SK-N-SH treated with all-trans-retinoic acid at 6 μM for 48 hours (cell line): Measurements from ENCODE around the gene TRPM7.
"Not testable (repeated sequence)": the region's sequence is repeated elsewhere in the genome, so short reads cannot be mapped to it uniquely, and the experiment has no call there.

Source experiments
- ATAC-seq: fragments of 200-7000 bp; cut with Tn5 transposase; 3 replicates; pipeline ENCODE4 v1.9.1; 2020; ENCODE audit warnings: mild to moderate bottlenecking, moderate library complexity
- BACH2 ChIP-seq: fragments of 250-450 bp; sonication (Bioruptor Pico); IDR thresholded peaks from 2 replicates; pipeline ENCODE4 v1.9.0; 2021; ENCODE audit warnings: mild to moderate bottlenecking, borderline replicate concordance
- CREB5 ChIP-seq: fragments of 250-450 bp; sonication (Bioruptor Pico); IDR thresholded peaks from 2 replicates; pipeline ENCODE4 v1.5.1; 2020; ENCODE audit warnings: low read depth, mild to moderate bottlenecking, moderate library complexity
- CSRNP3 ChIP-seq: fragments of 250-450 bp; sonication (Bioruptor Pico); IDR thresholded peaks from 2 replicates; pipeline ENCODE4 v1.5.1; 2021; ENCODE audit warnings: mild to moderate bottlenecking, moderate library complexity
- ESRRG ChIP-seq: fragments of 250-450 bp; sonication (Bioruptor Pico); IDR thresholded peaks from 2 replicates; pipeline ENCODE4 v1.6.1; 2021; ENCODE audit warnings: mild to moderate bottlenecking
- GLIS3 ChIP-seq: fragments of 250-450 bp; sonication (Bioruptor Pico); IDR thresholded peaks from 2 replicates; pipeline ENCODE4 v1.5.0; 2020; ENCODE audit warnings: mild to moderate bottlenecking, moderate library complexity
- ISL1 ChIP-seq: fragments of 250-450 bp; sonication (Bioruptor Pico); IDR thresholded peaks from 2 replicates; pipeline ENCODE4 v2.1.2; 2022; ENCODE audit warnings: mild to moderate bottlenecking, moderate library complexity
- OSR1 ChIP-seq: fragments of 250-450 bp; sonication (Bioruptor Pico); IDR thresholded peaks from 2 replicates; pipeline ENCODE4 v1.8.0; 2022; ENCODE audit warnings: moderate library complexity, mild to moderate bottlenecking, inconsistent platforms
- PATZ1 ChIP-seq: fragments of 250-450 bp; sonication (Bioruptor Pico); IDR thresholded peaks from 2 replicates; pipeline ENCODE4 v1.8.0; 2020; ENCODE audit warnings: mild to moderate bottlenecking, moderate library complexity, borderline replicate concordance
- POU6F1 ChIP-seq: fragments of 250-450 bp; sonication (Bioruptor Pico); IDR thresholded peaks from 2 replicates; pipeline ENCODE4 v1.8.0; 2021; ENCODE audit warnings: low read depth, mild to moderate bottlenecking, moderate library complexity, borderline replicate concordance
- RARB ChIP-seq: fragments of 250-450 bp; sonication (Bioruptor Pico); IDR thresholded peaks from 2 replicates; pipeline ENCODE4 v1.8.0; 2021; ENCODE audit warnings: mild to moderate bottlenecking, moderate library complexity
- SNAI2 ChIP-seq: fragments of 250-450 bp; sonication (Bioruptor Pico); IDR thresholded peaks from 2 replicates; pipeline ENCODE4 v1.5.0; 2020; ENCODE audit warnings: mild to moderate bottlenecking, moderate library complexity
- TCF4 ChIP-seq: fragments of 250-450 bp; sonication (Bioruptor Pico); IDR thresholded peaks from 2 replicates; pipeline ENCODE4 v1.8.0; 2021; ENCODE audit warnings: mild to moderate bottlenecking, moderate library complexity, borderline replicate concordance
- TOX ChIP-seq: fragments of 250-450 bp; sonication (Bioruptor Pico); IDR thresholded peaks from 2 replicates; pipeline ENCODE4 v1.8.0; 2021; ENCODE audit warnings: mild to moderate bottlenecking, moderate library complexity, borderline replicate concordance
- TSHZ2 ChIP-seq: fragments of 250-450 bp; sonication (Bioruptor Pico); IDR thresholded peaks from 2 replicates; pipeline ENCODE4 v1.5.0; 2020; ENCODE audit warnings: mild to moderate bottlenecking, moderate library complexity
- ZC3H10 ChIP-seq: fragments of 250-450 bp; sonication (Bioruptor Pico); IDR thresholded peaks from 2 replicates; pipeline ENCODE4 v1.5.1; 2021; ENCODE audit warnings: mild to moderate bottlenecking, moderate library complexity
- ZFP3 ChIP-seq: fragments of 250-450 bp; sonication (Bioruptor Pico); IDR thresholded peaks from 2 replicates; pipeline ENCODE4 v1.5.0; 2020; ENCODE audit warnings: mild to moderate bottlenecking, moderate library complexity
- ZFP30 ChIP-seq: fragments of 450-650 bp; formaldehyde crosslinking; IDR thresholded peaks from 2 replicates; pipeline ENCODE4 v1.5.0; 2022; ENCODE audit warnings: mild to moderate bottlenecking, moderate library complexity
- ZNF565 ChIP-seq: fragments of 450-650 bp; formaldehyde crosslinking; conservative IDR thresholded peaks from 2 replicates; pipeline ENCODE4 v1.5.0; 2020; ENCODE audit warnings: low read depth, mild to moderate bottlenecking, moderate library complexity
- ZNF70 ChIP-seq: fragments of 450-650 bp; formaldehyde crosslinking; IDR thresholded peaks from 2 replicates; pipeline ENCODE4 v1.5.0; 2020; ENCODE audit warnings: mild to moderate bottlenecking, moderate library complexity
- ZNF8 ChIP-seq: fragments of 450-650 bp; formaldehyde crosslinking; IDR thresholded peaks from 2 replicates; pipeline ENCODE4 v1.5.0; 2020; ENCODE audit warnings: mild to moderate bottlenecking, moderate library complexity

The TRPM7 gene

GRCh38 chr15:50698101-50698500 is 11.5 kb upstream of the TRPM7 start:
- no peak for ATAC-seq
- TF ChIP-seq PATZ1 (CRISPR knock-in tag): no peak
- no peak for TF ChIP-seq POU6F1 (CRISPR knock-in tag)
- no peak for TF ChIP-seq TSHZ2 (CRISPR knock-in tag)
- TF ChIP-seq SNAI2 (CRISPR knock-in tag): no peak
- no peak for TF ChIP-seq ZNF8
- TF ChIP-seq ZFP3 (CRISPR knock-in tag): no peak
- TF ChIP-seq ISL1 (CRISPR knock-in tag): no peak
- TF ChIP-seq RARB: no peak
- no peak for TF ChIP-seq ZFP30 (CRISPR knock-in tag)
- no peak for TF ChIP-seq ESRRG (CRISPR knock-in tag)
- no peak for TF ChIP-seq ZNF565 (CRISPR knock-in tag)
- TF ChIP-seq OSR1: no peak
- no peak for TF ChIP-seq GLIS3 (CRISPR knock-in tag)
- TF ChIP-seq CSRNP3 (CRISPR knock-in tag): no peak
- TF ChIP-seq ZC3H10 (CRISPR knock-in tag): no peak
- no peak for TF ChIP-seq ZNF70 (CRISPR knock-in tag)
- no peak for TF ChIP-seq TCF4
- TF ChIP-seq TOX (CRISPR knock-in tag): no peak
- no peak for TF ChIP-seq CREB5 (CRISPR knock-in tag)
- no peak for TF ChIP-seq BACH2 (CRISPR knock-in tag)

GRCh38 chr15:50697109-50697797 is 10.7 kb upstream of the TRPM7 start:
- no peak for TF ChIP-seq ZC3H10 (CRISPR knock-in tag)
- TF ChIP-seq BACH2 (CRISPR knock-in tag): no peak
- TF ChIP-seq OSR1: no peak
- no peak for TF ChIP-seq TCF4
- TF ChIP-seq GLIS3 (CRISPR knock-in tag): no peak
- TF ChIP-seq SNAI2 (CRISPR knock-in tag): no peak
- TF ChIP-seq ESRRG (CRISPR knock-in tag): no peak
- TF ChIP-seq POU6F1 (CRISPR knock-in tag): no peak
- ATAC-seq: no peak

- ATAC-seq: not testable (repeated sequence)
Measured at GRCh38 chr15:50694634-50695165, 8.1 kb upstream of the TRPM7 start.
